IPS-18c (cell line): Measurements from ENCODE around the gene SNX3.
"Not testable (repeated sequence)": the region's sequence is repeated elsewhere in the genome, so short reads cannot be mapped to it uniquely, and the experiment has no call there.

Source experiments
- H3K4me3 ChIP-seq: 2 replicates; pipeline ENCODE4 v1.7.0; 2013; ENCODE audit warnings: low read depth, mild to moderate bottlenecking, low read length, moderate library complexity; ENCODE audit not compliant: insufficient read depth
- H3K9me3 ChIP-seq: one replicate; pipeline ENCODE4 v1.6.1; 2013; ENCODE audit warnings: mild to moderate bottlenecking, low read length, moderate library complexity; ENCODE audit not compliant: control insufficient read depth, insufficient read depth

Gene SNX3

GRCh38 chr6:108260809-108261569 is at the start of gene SNX3:
Gene SNX3, minus strand, starts transcription at chr6:108261040. Its CDS starts 119 bp downstream, at chr6:108260921.
- Histone ChIP-seq H3K9me3 (no peaks in the 10 kb centered on the region), H3K4me3 (peak within 1 kb of the TSS; percentile 92)

- no peaks in the 10 kb centered on the region for H3K9me3 ChIP-seq
- H3K4me3 ChIP-seq: no peak overlapping the region
Measured at GRCh38 chr6:108309844-108310243, 49.0 kb upstream of the SNX3 start.

- not testable (repeated sequence) for H3K9me3 ChIP-seq, H3K4me3 ChIP-seq
Measured at GRCh38 chr6:108308641-108309040, 47.8 kb upstream of the SNX3 start.

- Histone ChIP-seq H3K9me3 (no peaks in the 10 kb centered on the region), H3K4me3 (no peak overlapping the region)
Measured at GRCh38 chr6:108304646-108305045, 43.8 kb upstream of the SNX3 start.

- H3K4me3 ChIP-seq: no peak overlapping the region
Measured at GRCh38 chr6:108302386-108302785, 41.5 kb upstream of the SNX3 start.

GRCh38 chr6:108295676-108296075 is 34.8 kb upstream of the SNX3 start:
- Histone ChIP-seq H3K9me3 (no peaks in the 10 kb centered on the region), H3K4me3 (peak overlapping the region; percentile 78)

More at GRCh38 chr6:108302386-108302785, 41.5 kb upstream of the SNX3 start:
- H3K9me3 ChIP-seq: no peaks in the 10 kb centered on the region

- no peaks in the 10 kb centered on the region for H3K9me3 ChIP-seq
Measured at GRCh38 chr6:108294727-108295625, 34.1 kb upstream of the SNX3 start, which contains the start of gene AFG1L. Gene AFG1L, plus strand, starts transcription at chr6:108295054. Its CDS starts 26 bp downstream, at chr6:108295080.

GRCh38 chr6:108294297-108294726 is 33.5 kb upstream of the SNX3 start:
- H3K4me3 ChIP-seq: peak overlapping the region; percentile 78; the same call in 1 of the 2 replicates
- no peaks in the 10 kb centered on the region for H3K9me3 ChIP-seq

More at GRCh38 chr6:108294727-108295625, 34.1 kb upstream of the SNX3 start, which contains the start of gene AFG1L:
- peak within 1 kb of the TSS; percentile 78 for H3K4me3 ChIP-seq

- Histone ChIP-seq H3K4me3 (peak overlapping the region; percentile 78; the same call in 1 of the 2 replicates), H3K9me3 (no peaks in the 10 kb centered on the region)
Measured at GRCh38 chr6:108293527-108294296, 32.9 kb upstream of the SNX3 start.

- H3K9me3 ChIP-seq, H3K4me3 ChIP-seq: not testable (repeated sequence)
Measured at GRCh38 chr6:108292561-108292960, 31.7 kb upstream of the SNX3 start.

GRCh38 chr6:108291091-108291490 is 30.3 kb upstream of the SNX3 start:
- H3K9me3 ChIP-seq: no peaks in the 10 kb centered on the region
- H3K4me3 ChIP-seq: no peak overlapping the region

GRCh38 chr6:108288742-108289141 is 27.9 kb upstream of the SNX3 start:
- Histone ChIP-seq H3K4me3 (no peak overlapping the region), H3K9me3 (no peaks in the 10 kb centered on the region)

GRCh38 chr6:108287373-108287772 is 26.5 kb upstream of the SNX3 start:
- no peak overlapping the region for H3K4me3 ChIP-seq

GRCh38 chr6:108286366-108286765 is 25.5 kb upstream of the SNX3 start:
- Histone ChIP-seq H3K4me3 (no peak overlapping the region), H3K9me3 (no peaks in the 10 kb centered on the region)

More at GRCh38 chr6:108287373-108287772, 26.5 kb upstream of the SNX3 start:
- H3K9me3 ChIP-seq: no peaks in the 10 kb centered on the region

- Histone ChIP-seq H3K9me3 (no peaks in the 10 kb centered on the region), H3K4me3 (no peak overlapping the region)
Measured at GRCh38 chr6:108285381-108285780, 24.5 kb upstream of the SNX3 start.

GRCh38 chr6:108277831-108278230 is 17.0 kb upstream of the SNX3 start:
- Histone ChIP-seq H3K4me3 (no peak overlapping the region), H3K9me3 (no peaks in the 10 kb centered on the region)

GRCh38 chr6:108277295-108277694 is 16.5 kb upstream of the SNX3 start:
- Histone ChIP-seq H3K9me3 (no peaks in the 10 kb centered on the region), H3K4me3 (no peak overlapping the region)
